Naive thymus-derived CD4-positive, alpha-beta T cell (primary cell): ENCODE measurements around the gene ABCA2. TPM values are rescaled to one million over a fixed set of nuclear protein-coding genes. Genes with fewer than 3 reads are reported as not detected.

Experiments used
- ATAC-seq: fragments of 150-1000 bp; cut with Tn5 transposase; 2 replicates; pipeline ENCODE4 v1.10.0; 2021; ENCODE audit warnings: mild to moderate bottlenecking, moderate library complexity
- CTCF ChIA-PET: fragments of 350-600 bp; sonication (Branson Sonifier 250); formaldehyde crosslinking; loops from one replicate; lab custom pipeline; 2021; ENCODE audit warnings: antibody characterized with exemption; lab: Charles Lee
- POLR2A ChIA-PET: fragments of 350-600 bp; sonication (Branson Sonifier 250); formaldehyde crosslinking; loops from one replicate; lab custom pipeline; 2021; ENCODE audit warnings: antibody characterized with exemption, inconsistent platforms; lab: Charles Lee
- DNase-seq, 9 donors: peaks; one replicate each; pipeline versions ENCODE4 v3.0.0 to v3.0.0-alpha.2; 2020 to 2022; ENCODE audit warnings: mixed read lengths in 1 of 9
- H3K27ac ChIP-seq: one replicate; pipeline ENCODE4 v1.7.0; 2013; ENCODE audit warnings: mild to moderate bottlenecking, low read depth, low read length, moderate library complexity
- H3K27me3 ChIP-seq, 2 donors: one replicate each; pipeline ENCODE4 v1.7.0; 2013; ENCODE audit warnings: low read length in 2 of 2, mild to moderate bottlenecking in 2 of 2, moderate library complexity in 2 of 2; ENCODE audit not compliant: control insufficient read depth in 2 of 2, insufficient read depth in 2 of 2
- H3K36me3 ChIP-seq, 3 experiments: 1 replicate in 2 of 3; 2 replicates in 1 of 3; pipeline ENCODE4 v1.7.0; 2013; ENCODE audit warnings: low read length in 3 of 3, mild to moderate bottlenecking in 3 of 3, moderate library complexity in 1 of 3; ENCODE audit not compliant: insufficient read depth in 3 of 3, control insufficient read depth in 2 of 3
- H3K4me1 ChIP-seq, 2 donors: one replicate each; pipeline ENCODE4 v1.7.0; 2013; ENCODE audit warnings: low read length in 2 of 2, mild to moderate bottlenecking in 2 of 2, moderate library complexity in 1 of 2; ENCODE audit not compliant: control insufficient read depth in 2 of 2, insufficient read depth in 2 of 2
- H3K4me3 ChIP-seq: 2 replicates; pipeline ENCODE4 v1.7.0; 2013; ENCODE audit warnings: mild to moderate bottlenecking, low read length
- H3K9me3 ChIP-seq, 3 experiments: 1 replicate in 2 of 3; 2 replicates in 1 of 3; pipeline ENCODE4 v1.7.0; 2013; ENCODE audit warnings: low read length in 3 of 3; ENCODE audit not compliant: control insufficient read depth in 2 of 3
- H3K27ac Mint-ChIP-seq, 9 donors: one replicate each; pipeline ENCODE4 v1.8.0; 2020 to 2022; ENCODE audit warnings: mixed read lengths in 9 of 9, mild to moderate bottlenecking in 8 of 9, moderate library complexity in 5 of 9, inconsistent platforms in 2 of 9
- H3K27me3 Mint-ChIP-seq, 5 donors: one replicate each; pipeline ENCODE4 v1.8.0; 2021 to 2022; ENCODE audit warnings: mixed read lengths in 5 of 5, mild to moderate bottlenecking in 1 of 5
- H3K36me3 Mint-ChIP-seq, 5 donors: one replicate each; pipeline ENCODE4 v1.8.0; 2020 to 2022; ENCODE audit warnings: mixed read lengths in 5 of 5, mild to moderate bottlenecking in 3 of 5, inconsistent platforms in 1 of 5
- H3K4me1 Mint-ChIP-seq, 7 donors: one replicate each; pipeline ENCODE4 v1.8.0; 2020 to 2022; ENCODE audit warnings: mixed read lengths in 7 of 7, mild to moderate bottlenecking in 3 of 7, inconsistent platforms in 1 of 7
- H3K4me3 Mint-ChIP-seq, 10 donors: one replicate each; pipeline ENCODE4 v1.8.0; 2020 to 2022; ENCODE audit warnings: mild to moderate bottlenecking in 10 of 10, mixed read lengths in 10 of 10, moderate library complexity in 6 of 10, inconsistent platforms in 2 of 10
- H3K9me3 Mint-ChIP-seq, 11 donors: one replicate each; pipeline ENCODE4 v1.8.0; 2020 to 2022; ENCODE audit warnings: mixed read lengths in 11 of 11, mild to moderate bottlenecking in 4 of 11, inconsistent platforms in 1 of 11, moderate library complexity in 1 of 11
- intact Hi-C, 2 donors: fragments of 100-400 bp; cut with micrococcal nuclease; formaldehyde crosslinking; loops; one replicate each; pipeline ENCODE4 v1.15.1; 2023
- polyA plus RNA-seq, 2 donors: library from polyadenylated mRNA; unstranded; fragments of 300-500 nt; fragmentation: Illumina TruSeq; gene quantifications; one replicate each; pipeline ENCODE4 v1.2.3, GENCODE V29; 2021
- total RNA-seq, 6 experiments: library from RNA in 5 of 6; stranded (reverse) in 5 of 6; gene quantifications; 1 replicate in 5 of 6; 2 replicates in 1 of 6; pipeline ENCODE4 v1.2.3 and lab custom pipeline; 2021 to 2026

Gene ABCA2
- total and polyA plus RNA-seq, 7 experiments from 2014 or later, result 1.8 to 112 (median 25.1) TPM

DNA sequence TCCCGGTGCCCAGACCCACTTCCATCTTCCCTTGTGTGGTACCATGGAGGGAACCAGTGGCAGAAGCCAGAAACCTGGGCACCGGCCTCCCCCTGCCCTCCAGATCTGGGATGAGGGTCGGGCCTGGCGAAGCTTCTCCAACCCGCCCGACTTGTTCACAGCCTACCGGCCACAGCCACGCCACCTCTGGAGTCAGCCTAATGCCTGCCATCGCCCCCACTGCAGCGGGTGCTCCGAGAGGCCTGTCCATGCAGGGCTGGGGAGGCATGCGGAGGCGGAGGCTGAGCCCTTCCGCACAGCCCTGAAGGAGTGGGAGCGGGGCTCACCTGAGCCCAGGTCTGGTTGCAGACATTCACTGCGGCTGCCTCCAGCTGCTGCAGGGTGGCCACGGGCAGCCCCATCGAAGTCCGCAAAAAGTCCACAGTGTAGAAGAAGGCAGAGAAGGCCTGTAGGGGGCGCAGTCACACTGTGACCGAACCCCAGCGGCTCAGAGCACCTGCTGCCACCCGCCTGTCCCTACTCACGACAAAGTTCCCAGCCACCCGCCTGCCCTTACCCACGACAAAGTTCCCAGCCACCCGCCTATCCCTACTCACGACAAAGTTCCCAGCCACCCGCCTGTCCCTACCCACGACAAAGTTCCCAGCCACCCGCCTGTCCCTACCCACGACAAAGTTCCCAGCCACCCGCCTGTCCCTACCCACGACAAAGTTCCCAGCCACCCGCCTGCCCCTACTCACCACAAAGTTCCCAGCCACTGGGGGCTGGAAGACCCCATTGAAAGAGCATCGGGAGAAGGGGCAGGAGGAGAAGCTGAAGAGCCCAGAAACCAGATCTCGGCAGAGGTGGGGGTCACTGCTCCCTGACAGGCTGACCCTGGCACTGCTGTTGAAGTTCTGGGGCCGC is 21.8 kb upstream of the ABCA2 start:
- Mint-ChIP-seq H3K4me1 (peaks cover 0 to 9% (median 7%) of the 10 kb centered on the region in 7 donors), H3K4me3 (peak overlapping the region in 1 of 10 donors; percentile 39), H3K27ac (peak overlapping the region in 1 of 9 donors; percentile 46), H3K36me3 (no peaks in the 10 kb centered on the region), H3K9me3 (no peaks in the 10 kb centered on the region), H3K27me3 (peaks cover 12 to 53% (median 31%) of the 10 kb centered on the region in 5 donors)
- no peaks in the 10 kb centered on the region for H3K9me3 ChIP-seq
- POLR2A ChIA-PET, result no interaction called here
- CTCF ChIA-PET, result interaction anchor here (1.0 kb wide), 1 partner anchor 243 kb away, joined by 3 read pairs; no protein-coding TSS in a partner anchor
- peaks cover 7 to 24% of the 10 kb centered on the region in 2 donors for H3K4me1 ChIP-seq
- H3K27me3 ChIP-seq, result peaks cover 9 to 41% of the 10 kb centered on the region in 2 donors
- no peaks in the 10 kb centered on the region for H3K36me3 ChIP-seq
- intact Hi-C loops, result loop anchor here in 1 of 2 donors (5.0 kb wide), 2 partner anchors 188 to 202 kb away; partner anchors contain the start of gene PHPT1
- no peak overlapping the region for H3K27ac ChIP-seq
- H3K4me3 ChIP-seq, result no peak overlapping the region
- DNase-seq (peak in 3 of 9 donors; percentile 39 to 57 (median 45)), ATAC-seq (peak; percentile 40)

DNA sequence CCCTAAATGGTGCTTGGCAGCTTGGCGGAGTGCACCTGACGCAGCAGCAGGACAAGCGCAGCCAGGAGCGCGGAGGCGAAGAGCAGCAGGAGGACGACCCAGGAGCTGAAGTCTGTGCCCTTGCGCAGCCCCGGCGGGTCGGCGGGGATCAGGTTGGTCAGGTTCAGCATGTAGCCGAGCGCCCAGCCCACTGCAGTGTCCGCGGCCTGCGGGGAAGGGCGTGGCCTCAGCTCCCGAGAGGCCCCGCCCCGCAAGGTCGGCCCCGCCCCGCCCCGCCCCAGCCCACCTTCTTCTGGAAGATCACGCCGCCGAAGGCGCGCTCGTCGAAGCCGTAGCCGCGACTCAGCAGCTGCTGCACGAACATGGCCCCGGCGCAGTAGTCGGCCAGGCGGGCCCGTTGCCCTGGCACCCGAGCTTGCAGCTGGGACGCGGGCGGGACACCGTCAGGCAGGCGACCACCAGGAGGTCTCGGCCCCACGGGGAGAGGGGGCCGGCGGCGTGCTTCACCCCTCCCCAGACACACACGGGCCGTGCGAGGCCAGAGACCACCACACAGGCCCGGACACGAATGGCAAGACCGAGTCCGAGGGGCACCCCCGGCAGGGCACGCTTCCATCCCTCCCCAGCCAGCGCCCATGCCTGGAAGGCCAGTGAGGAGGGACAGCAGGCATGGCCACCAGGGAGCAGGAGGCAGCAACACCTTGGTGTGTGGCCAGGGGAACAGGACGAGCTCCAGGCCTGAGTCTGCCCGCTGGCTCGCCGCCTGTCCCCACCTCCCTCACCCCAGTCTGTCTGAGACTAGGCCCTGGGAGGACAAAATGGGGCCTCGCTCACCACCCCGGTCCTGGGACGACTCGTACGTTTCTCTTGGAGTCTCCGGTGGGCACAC is 20.9 kb upstream of the ABCA2 start:
- ChIA-PET POLR2A (no interaction called here), CTCF (interaction anchor here (1.0 kb wide), 1 partner anchor 242 kb away, joined by 3 read pairs; no protein-coding TSS in a partner anchor)
- no peaks in the 10 kb centered on the region for H3K36me3 Mint-ChIP-seq
- H3K4me1 ChIP-seq, result peaks cover 8 to 33% of the 10 kb centered on the region in 2 donors
- H3K9me3 ChIP-seq, result no peaks in the 10 kb centered on the region
- no peak overlapping the region for H3K4me3 Mint-ChIP-seq
- H3K36me3 ChIP-seq, result no peaks in the 10 kb centered on the region
- ATAC-seq (no peak), DNase-seq (no peak)
- peaks cover 9 to 47% of the 10 kb centered on the region in 2 donors for H3K27me3 ChIP-seq
- no peak overlapping the region for H3K27ac Mint-ChIP-seq
- H3K27me3 Mint-ChIP-seq, result peaks cover 15 to 56% (median 34%) of the 10 kb centered on the region in 5 donors
- H3K9me3 Mint-ChIP-seq, result no peaks in the 10 kb centered on the region
- peaks cover 0 to 11% (median 9%) of the 10 kb centered on the region in 7 donors for H3K4me1 Mint-ChIP-seq
- intact Hi-C loops, result loop anchor here in 1 of 2 donors (5.0 kb wide), 2 partner anchors 188 to 202 kb away; partner anchors contain the start of gene PHPT1
- no peak overlapping the region for H3K27ac ChIP-seq
- no peak overlapping the region for H3K4me3 ChIP-seq

DNA sequence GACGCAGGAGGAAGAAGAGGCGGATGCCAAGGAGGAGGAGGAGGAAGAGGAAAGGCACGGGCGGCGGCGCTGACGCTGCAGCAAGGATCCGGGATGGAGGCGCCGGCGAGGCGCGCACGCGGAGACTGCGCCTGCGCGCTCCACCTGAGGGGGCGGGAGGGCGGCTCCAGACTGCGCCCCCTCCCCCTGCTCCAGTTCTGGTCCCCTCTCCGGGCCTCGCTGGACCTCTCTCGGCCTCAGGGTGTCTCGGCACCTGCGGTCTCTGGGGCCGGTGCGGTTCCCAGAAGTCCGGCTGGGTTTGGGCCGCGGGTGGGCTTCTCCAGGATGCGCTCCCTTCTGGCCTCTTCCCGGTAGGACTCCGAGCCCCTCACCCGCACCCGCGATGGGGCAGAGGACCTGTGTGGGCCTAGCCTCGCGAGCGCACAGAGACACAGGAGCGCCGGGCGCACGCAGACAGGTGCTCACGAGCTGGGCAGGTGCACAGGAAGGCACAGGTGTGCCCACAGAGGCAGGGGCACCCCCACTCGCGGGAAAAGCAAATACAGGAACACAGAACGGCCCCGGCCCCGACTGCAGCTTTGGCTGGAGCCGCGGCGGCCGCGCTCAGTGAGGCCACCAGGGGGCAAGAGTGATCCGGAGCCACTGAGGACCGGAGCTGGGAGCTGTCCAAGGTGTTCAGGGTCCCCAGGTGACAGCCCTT is 18.2 kb upstream of the ABCA2 start, which contains the start of gene NPDC1:
Gene NPDC1, minus strand, starts transcription at position 90 of the 700 bp plus-strand sequence. CDS start 188 bp downstream, outside the sequence.
- DNase-seq (peak; percentile 55 to 86 (median 66)), ATAC-seq (peak; percentile 92)
- peaks cover 0 to 11% (median 9%) of the 10 kb centered on the region in 7 donors for H3K4me1 Mint-ChIP-seq
- POLR2A ChIA-PET, result interaction anchor here (0.6 to 1.3 kb wide), 6 partner anchors 13 to 231 kb away, joined by 3 to 6 read pairs (median 4); partner anchors contain the start of genes MAN1B1 and RNF224
- no peaks in the 10 kb centered on the region for H3K36me3 Mint-ChIP-seq
- H3K27me3 Mint-ChIP-seq, result peaks cover 15 to 46% (median 34%) of the 10 kb centered on the region in 5 donors
- Histone ChIP-seq H3K36me3 (no peaks in the 10 kb centered on the region), H3K27me3 (peaks cover 9 to 35% of the 10 kb centered on the region in 2 donors), H3K4me3 (peak within 1 kb of the TSS; percentile 46), H3K27ac (no peak within 1 kb of the TSS), H3K9me3 (no peaks in the 10 kb centered on the region), H3K4me1 (peaks cover 9 to 25% of the 10 kb centered on the region in 2 donors)
- CTCF ChIA-PET, result interaction anchor here (0.5 to 1.8 kb wide), 20 partner anchors 9 to 317 kb away, joined by 3 to 15 read pairs (median 4); partner anchors contain the start of gene RNF224
- H3K4me3 Mint-ChIP-seq, result peak within 1 kb of the TSS; percentile 29 to 79 (median 59)
- intact Hi-C loops, result loop anchor here (1.0 to 5.0 kb wide), 5 partner anchors 21 to 199 kb away; partner anchors contain the start of genes PHPT1 (in 1 of the 2) and RNF224 (in 1 of the 2)
- H3K9me3 Mint-ChIP-seq, result no peaks in the 10 kb centered on the region
- no peak within 1 kb of the TSS for H3K27ac Mint-ChIP-seq

- Mint-ChIP-seq H3K9me3 (no peaks in the 10 kb centered on the region), H3K4me1 (peaks cover 0 to 11% (median 9%) of the 10 kb centered on the region in 7 donors), H3K27ac (no peak overlapping the region), H3K36me3 (no peaks in the 10 kb centered on the region), H3K4me3 (peak overlapping the region in 9 of 10 donors; percentile 18 to 79 (median 57)), H3K27me3 (peaks cover 15 to 42% (median 34%) of the 10 kb centered on the region in 5 donors)
- Histone ChIP-seq H3K9me3 (no peaks in the 10 kb centered on the region), H3K27ac (no peak overlapping the region), H3K4me3 (peak overlapping the region; percentile 46), H3K27me3 (peaks cover 9 to 35% of the 10 kb centered on the region in 2 donors), H3K4me1 (peaks cover 9 to 25% of the 10 kb centered on the region in 2 donors), H3K36me3 (no peaks in the 10 kb centered on the region)
- intact Hi-C loops, result loop anchor here (1.0 to 5.0 kb wide), 5 partner anchors 22 to 198 kb away; partner anchors contain the start of genes PHPT1 (in 1 of the 2) and RNF224 (in 1 of the 2)
- ChIA-PET POLR2A (no interaction called here), CTCF (interaction anchor here (0.8 kb wide), 1 partner anchor 10 kb away, joined by 5 read pairs; no protein-coding TSS in a partner anchor)
- ATAC-seq, result peak; percentile 6
- DNase-seq, result peak in 1 of 9 donors; percentile 49
These were observed 17.5 kb upstream of the ABCA2 start for GRCh38 chr9:137045294-137046087.

DNA sequence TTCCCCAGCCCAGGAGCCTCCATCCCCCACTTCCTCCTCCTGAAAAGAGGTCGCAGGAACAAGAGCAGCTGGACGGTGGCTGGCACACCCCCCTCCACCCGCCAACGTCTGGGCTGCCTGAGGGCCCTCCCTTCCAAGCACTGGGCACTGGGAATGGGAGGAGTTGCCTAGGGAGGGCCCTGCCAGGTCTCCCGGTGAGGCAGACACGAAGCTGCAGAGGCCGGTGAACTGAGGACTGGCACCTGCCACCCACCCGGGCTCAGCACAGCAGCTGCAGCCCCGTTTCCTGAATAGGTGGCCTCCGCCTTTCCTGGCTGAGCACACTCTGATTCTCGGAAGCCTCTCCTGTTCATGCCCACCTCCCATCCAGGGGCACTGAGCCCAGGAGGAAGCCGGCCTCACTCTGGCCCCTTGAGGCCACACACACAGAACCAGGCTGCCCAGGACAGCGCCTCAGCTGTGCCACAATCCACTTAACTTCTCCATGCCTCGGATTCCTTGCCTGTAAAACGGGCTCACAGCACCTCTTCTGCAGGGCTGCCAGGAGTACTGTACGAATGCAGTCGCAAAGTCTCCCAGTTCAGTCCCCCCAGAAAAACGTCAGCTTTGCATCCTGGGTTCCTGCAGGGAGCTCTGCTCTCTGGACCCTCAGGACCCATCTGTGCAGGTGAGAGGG is 16.6 kb upstream of the ABCA2 start:
- Histone ChIP-seq H3K36me3 (no peaks in the 10 kb centered on the region), H3K9me3 (no peaks in the 10 kb centered on the region), H3K27me3 (peaks cover 9 to 30% of the 10 kb centered on the region in 2 donors), H3K4me1 (peaks cover 9 to 25% of the 10 kb centered on the region in 2 donors), H3K4me3 (peak overlapping the region; percentile 30), H3K27ac (no peak overlapping the region)
- Mint-ChIP-seq H3K27me3 (peaks cover 11 to 35% (median 31%) of the 10 kb centered on the region in 5 donors), H3K36me3 (no peaks in the 10 kb centered on the region), H3K27ac (peak overlapping the region in 1 of 9 donors; percentile 29), H3K9me3 (no peaks in the 10 kb centered on the region), H3K4me3 (peak overlapping the region; percentile 27 to 79 (median 59)), H3K4me1 (peaks cover 0 to 12% (median 9%) of the 10 kb centered on the region in 7 donors)
- POLR2A ChIA-PET, result no interaction called here
- ATAC-seq, result no peak
- no peak for DNase-seq
- CTCF ChIA-PET, result interaction anchor here (0.7 to 0.8 kb wide), 2 partner anchors 9 to 51 kb away, joined by 3 to 5 read pairs; no protein-coding TSS in a partner anchor
- intact Hi-C loops, result loop anchor here in 1 of 2 donors (5.0 kb wide), 2 partner anchors 193 to 197 kb away; partner anchors contain the start of gene PHPT1
